Measurements from ENCODE around the gene KY.

GRCh38 chr3:134672571-134672970 is 21.7 kb upstream of the KY start:
- TF ChIP-seq POLR2A (IDR thresholded peaks at IDR 0.05) (no peak), POLR2AphosphoS5 (IDR thresholded peaks at IDR 0.05) (no peak)
- TF ChIP-seq, protein P1, sequence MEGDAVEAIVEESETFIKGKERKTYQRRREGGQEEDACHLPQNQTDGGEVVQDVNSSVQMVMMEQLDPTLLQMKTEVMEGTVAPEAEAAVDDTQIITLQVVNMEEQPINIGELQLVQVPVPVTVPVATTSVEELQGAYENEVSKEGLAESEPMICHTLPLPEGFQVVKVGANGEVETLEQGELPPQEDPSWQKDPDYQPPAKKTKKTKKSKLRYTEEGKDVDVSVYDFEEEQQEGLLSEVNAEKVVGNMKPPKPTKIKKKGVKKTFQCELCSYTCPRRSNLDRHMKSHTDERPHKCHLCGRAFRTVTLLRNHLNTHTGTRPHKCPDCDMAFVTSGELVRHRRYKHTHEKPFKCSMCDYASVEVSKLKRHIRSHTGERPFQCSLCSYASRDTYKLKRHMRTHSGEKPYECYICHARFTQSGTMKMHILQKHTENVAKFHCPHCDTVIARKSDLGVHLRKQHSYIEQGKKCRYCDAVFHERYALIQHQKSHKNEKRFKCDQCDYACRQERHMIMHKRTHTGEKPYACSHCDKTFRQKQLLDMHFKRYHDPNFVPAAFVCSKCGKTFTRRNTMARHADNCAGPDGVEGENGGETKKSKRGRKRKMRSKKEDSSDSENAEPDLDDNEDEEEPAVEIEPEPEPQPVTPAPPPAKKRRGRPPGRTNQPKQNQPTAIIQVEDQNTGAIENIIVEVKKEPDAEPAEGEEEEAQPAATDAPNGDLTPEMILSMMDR (IDR thresholded peaks at IDR 0.05): no peak
